Activated T-cell treated with anti-CD3 and anti-CD28 coated beads for 4 hours (primary cell): ENCODE measurements around the gene GPR89A.
"Not testable (repeated sequence)": the region's sequence is repeated elsewhere in the genome, so short reads cannot be mapped to it uniquely, and the experiment has no call there.

Experiments
- DNase-seq: peaks from one replicate; pipeline ENCODE4 v3.0.0-alpha.2; 2020

The GPR89A gene

DNA sequence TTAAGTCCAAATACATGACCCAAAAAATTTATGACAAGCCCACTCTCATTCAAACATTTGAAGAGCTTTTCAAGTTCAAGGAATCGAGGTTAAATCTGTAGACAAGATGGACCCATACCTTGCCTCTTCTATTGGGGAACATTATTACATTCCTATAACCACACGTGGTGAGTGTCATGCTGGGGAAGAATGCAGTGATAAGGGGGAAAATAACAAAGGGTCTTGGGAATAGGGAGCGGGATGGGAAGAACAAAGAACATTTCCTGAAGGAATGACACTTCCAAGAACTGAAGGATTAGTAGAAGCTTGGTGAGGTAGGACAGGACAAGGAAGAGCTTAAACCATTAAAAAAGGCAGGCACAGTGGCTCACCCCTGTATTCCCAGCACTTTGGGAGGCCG, 80.5 kb downstream of the GPR89A start:
- no peak for DNase-seq

DNA sequence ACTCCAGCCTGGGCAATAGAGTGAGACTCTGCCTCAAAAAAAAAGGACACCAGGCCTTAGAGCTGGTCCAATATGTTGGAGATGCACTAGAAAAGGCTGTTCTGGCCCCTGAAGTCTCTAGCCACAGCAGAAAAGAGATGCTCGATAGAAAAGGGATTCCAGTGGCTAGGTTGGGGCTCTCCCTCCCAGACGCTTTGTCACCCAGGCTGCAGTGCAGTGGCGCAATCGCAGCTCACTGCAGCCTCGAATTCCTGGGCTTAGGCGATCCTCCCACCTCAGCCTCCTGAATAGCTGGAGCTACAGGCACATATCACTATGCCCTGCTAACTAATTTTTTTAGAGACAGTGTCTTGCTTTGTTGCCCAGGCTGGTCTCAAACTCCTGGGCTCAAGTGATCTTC, 81.1 kb downstream of the GPR89A start:
- DNase-seq, result no peak

DNA sequence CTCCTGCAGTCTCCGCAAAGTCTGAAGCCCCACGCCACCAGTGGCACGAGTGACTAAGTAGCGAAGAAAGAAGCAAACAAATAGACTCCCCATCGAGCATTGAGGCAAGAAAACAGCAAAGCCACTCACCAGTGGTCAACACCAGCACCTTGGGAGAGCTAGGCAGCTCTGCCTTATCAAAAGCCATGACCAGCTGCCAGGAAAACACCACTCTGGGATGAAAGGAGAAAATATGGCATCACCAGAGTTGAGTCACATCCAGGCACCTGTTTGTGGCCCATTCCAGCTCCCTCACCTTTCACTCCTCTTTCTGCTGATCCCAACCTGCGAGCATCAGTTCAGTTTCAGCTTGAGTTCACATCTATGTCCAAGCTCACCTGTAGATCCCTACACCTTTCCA, 82.1 kb downstream of the GPR89A start:
- no peak for DNase-seq

DNA sequence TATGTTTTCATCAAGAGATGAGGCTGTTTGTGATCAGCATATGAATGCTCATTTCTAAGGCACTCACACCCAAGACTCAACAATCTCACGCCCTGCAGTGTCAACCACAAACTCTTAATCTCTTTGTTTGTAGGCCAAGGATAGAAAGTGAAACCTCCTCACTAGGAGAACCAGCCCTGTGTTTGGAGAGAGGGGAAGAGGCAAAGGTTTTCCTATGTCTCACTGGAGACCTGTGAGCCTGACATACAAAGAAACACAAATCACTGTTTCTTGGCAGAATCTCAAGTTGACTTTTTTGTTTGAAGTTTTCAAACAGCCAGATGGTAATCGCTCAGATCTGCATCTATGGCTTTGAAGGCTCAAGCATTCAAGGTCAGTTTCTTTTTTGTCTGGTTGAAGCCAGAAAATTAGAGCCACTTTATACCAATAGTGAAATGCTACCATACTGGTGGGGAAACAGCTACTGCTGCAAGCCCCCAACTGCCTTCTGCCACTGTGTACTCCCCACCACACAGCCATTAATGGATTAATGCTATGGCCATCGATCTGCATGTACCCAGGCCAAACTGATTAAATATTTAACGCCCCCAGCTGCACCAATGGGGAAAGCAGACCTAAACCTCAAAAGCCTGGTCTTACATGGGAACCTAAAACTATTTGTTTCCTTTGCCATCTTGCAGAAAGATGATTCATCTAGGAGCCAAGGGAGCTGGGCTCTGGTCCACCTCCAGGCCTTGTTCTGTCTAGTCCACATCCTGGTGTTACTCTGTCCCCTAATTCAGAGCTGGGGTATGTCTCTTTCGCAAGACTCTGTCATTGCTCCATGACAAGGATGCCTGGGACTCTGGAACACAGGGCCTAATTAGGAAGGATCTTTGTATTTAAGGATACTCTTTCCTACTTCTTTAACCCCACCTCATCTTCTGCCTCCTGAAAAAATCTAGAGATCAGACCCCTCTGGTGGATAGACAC, 83.1 kb downstream of the GPR89A start:
- no peak for DNase-seq

DNA sequence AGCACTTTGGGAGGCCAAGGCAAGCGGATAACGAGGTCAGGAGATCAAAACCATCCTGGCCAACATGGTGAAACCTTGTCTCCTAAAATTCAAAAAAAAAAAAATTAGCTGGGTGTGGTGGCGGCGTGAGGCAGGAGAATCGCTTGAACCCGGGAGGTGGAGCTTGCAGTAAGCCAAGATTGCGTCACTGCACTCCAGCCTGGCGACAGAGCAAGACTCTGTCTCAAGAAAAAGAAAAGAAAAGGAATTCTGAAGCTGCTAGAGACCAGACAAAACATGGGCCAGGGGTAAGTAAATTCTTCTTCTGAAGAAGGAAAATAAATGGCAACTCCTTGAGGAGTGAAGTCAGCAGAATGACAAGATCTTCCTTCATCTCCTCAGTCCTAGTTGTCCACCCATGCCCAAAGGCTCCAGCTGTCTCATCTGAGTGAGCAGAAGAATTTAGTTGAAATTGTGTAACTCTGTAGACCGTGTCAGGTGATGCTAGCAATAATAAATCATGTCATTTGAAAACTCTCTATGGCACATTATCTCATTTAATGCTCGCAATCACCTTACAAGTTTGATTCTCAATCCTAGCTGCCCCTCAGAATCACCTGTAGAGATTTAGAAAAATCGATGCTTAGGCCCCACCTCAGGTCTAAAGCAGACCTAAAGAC, 85.1 kb downstream of the GPR89A start:
- DNase-seq, result no peak

DNA sequence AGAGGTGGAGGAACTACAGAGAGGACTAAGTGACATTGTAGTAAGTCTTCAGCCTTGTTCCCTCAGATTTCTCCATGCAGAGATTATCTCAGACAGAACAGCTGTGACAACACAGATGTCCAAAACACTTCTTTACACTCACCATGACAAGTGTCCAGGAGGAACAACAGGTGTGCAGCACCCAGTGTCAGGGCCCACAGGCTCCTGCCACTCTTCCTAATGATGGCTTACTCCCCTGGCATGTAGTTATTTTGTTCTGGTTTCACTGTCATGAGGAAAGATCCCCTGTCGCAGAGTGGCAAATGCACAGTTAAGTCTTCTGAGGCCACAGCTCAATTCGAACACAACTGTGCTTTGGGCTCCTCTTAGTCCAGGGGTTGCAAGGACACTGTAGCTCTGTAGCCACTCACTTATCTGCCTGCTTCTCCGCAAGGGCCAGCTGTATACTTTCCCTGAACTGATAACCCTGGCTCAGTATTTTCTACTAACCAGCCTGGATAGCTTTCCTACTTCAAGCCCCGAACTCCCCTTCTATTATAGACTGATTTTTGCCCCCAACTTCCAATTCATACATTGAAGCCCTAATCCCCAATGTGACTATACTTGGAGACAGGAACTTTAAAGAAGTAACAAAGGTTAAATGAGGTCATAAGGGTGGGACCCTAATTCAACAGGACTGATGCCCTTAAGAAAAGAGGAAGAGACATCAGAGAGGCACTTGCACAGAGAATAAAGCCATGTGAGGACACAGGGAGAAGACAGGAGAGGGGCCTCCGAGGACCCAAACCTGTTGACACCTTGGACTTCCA, 88.2 kb downstream of the GPR89A start:
- DNase-seq, result no peak

DNA sequence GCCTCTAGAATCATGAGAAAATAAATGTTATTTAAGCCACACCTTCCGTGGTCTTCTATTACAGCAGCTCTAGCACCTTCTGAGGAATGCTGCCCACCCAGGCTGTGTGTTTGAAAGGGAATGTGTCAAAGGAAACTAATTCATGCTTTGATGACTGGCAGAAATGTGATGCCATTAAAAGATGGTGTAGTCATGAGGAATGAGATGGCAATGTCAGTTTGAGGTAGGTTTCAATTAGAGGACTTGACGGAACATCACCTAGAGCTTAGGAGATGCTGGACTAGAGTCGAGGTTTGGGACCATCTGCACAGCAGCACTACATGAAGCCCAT, 88.8 kb downstream of the GPR89A start:
- no peak for DNase-seq

DNA sequence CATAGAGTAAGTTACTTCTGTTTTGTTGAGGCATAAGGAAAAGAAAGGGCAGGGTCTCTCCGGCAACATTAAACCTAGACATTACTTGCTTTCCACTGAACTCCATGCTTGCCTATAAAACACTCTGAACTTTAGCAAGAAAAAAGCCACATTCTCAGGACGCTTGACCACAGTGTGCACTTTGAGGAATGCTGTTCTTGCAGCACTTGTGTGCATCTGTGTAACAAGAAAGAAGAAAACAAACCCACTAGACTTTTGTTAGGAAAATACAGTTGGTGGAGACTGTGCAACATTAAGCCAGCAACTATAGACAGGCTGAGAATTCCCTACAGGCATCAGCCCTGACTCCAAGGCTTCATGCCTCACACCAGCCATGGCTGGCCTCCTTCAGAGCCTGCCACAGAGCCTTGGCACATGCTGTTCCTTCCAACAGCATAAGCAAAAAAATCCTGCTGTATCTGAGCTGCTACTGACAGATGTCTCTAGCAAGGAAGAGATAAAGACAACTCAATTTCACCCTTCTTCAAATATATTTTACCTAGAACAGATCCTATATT, 93.6 kb downstream of the GPR89A start:
- no peak for DNase-seq

DNA sequence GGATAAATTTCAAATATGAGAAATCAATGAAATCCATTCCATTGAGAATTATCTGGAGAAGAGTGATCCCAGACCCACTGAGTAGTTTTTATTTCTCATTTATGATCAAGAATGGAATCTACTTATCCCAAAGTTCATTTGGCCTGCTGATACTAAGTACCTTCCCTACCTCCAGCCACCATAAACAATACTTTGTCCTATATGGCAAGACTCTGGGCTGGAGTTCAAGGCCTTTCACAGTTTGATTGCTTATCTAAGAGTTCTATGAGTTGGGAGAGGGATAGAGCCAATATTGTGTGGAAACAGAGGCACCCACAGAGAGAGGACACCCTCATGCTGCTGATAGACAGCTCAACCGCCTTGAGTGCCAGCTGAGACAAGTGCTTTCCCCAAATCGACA, 94.3 kb downstream of the GPR89A start:
- DNase-seq, result no peak

DNA sequence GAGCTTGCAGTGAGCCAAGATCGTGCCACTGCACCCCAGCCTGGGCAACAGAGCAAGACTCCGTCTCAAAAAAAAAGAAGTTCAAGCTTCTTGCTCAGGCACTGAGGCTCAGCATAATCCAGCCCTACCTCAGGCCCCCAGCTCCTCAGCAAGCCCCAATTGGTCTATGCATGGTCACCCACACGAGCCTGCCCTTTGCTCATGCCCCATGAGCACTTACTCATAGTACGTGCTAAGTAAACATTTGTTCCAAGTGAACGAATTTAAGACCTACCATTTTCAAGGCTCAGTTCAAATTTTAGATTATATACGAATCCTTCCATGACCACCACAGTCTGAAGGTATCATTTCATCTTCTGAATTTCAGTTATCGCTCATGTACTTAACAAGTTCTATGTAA, 95.0 kb downstream of the GPR89A start:
- no peak for DNase-seq

DNA sequence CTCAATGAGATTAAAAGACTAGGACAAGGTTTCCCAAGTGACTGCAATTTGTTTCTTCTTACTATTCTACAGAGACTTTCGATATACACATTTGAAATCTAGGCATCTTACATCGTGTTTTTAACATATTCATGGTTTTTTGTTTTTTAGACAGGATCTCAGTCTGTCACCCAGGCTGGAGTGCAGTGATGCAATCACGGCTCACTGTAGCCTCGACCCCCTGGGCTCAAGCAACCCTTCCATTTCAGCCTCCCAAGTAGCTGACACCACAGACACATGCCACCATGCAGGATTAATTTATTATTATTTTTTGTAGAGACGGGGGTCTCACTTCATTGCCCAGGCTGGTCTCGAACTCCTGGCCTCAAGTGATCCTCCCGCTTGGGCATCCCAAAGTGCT, 97.8 kb downstream of the GPR89A start:
- DNase-seq, result no peak

DNA sequence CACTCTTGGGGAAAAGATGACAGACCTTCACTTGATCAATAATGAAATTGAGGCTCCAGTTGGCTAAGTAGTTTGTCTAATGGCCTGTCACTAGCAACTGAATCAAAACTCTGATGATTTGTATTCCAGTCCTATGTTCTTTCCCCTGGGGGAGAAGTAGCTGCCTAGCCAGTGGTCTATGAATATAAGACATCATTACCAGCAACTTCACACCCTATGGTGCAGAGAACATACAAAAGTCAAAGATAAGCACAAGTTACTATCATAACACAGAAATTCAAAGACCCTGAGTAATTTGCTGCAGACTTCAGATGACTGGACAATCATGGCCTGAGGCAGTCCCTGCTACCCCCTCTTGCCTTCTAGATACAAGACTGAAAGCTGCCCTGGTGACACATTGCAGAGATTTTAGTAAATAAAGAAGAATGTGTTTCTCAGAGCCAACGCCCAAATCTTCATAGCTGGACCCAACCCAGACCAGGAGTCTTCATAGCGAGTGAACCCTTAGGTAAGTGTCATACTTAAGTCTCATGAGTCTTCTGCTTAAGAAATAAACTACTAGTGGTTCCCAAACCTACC, 98.4 kb downstream of the GPR89A start:
- no peak for DNase-seq

DNA sequence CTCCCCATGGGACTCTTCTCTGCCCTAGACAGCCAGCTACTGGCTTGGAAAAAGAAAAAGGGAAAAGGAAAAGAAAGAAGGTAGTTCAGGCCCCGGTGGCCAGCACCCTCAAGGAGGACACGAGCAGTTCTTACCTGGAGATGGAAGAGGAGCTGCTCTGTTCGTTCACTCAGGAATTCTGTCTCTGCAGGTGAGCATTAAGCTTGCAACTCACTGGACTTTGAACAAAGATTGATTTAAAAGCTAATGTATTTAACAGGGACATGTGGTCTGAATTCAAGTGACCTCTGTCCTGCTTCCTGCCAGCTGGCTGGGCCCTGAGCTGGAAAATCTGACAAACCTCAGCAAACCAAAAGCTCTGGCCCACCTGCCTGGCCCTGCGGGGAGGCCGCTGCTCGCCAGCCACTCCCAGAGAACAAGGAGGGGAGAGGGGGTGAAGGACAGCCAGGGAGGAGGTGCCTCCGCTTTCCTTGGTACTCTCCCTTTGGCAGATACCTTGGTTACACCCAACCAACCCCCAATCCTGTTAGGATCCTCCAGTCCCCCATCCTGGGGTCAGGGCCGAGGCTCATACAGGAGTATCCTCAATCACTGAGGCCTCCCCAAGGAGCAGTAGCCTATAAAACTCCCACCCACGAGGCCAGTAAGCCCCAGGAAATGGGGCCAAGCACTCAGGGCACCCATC, 99.5 kb downstream of the GPR89A start, which contains the start of gene PDZK1:
Gene PDZK1 (minus strand): TSS at position 186 of the 685 bp plus-strand sequence. CDS start 19,347 bp downstream, outside the sequence.
- no peak for DNase-seq

DNA sequence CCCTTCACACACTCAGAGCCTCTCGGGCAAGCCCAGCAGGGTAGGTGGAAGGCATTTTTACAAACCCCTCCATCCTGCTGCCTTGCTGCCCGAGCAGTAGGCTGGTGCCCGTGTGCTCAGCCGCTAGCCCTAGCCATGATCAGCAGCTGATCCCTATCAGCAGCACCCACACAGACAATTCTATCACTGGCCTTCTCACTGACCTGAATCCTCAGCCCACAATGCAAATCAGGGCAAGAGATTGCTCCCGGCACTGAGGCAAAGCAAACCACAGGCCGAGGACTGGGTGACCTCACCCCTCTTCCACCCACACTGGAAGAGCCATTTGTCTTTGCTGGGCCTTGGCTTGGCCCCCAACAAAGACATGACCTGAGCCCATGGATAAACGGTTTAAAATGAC, 100.3 kb downstream of the GPR89A start:
- no peak for DNase-seq

DNA sequence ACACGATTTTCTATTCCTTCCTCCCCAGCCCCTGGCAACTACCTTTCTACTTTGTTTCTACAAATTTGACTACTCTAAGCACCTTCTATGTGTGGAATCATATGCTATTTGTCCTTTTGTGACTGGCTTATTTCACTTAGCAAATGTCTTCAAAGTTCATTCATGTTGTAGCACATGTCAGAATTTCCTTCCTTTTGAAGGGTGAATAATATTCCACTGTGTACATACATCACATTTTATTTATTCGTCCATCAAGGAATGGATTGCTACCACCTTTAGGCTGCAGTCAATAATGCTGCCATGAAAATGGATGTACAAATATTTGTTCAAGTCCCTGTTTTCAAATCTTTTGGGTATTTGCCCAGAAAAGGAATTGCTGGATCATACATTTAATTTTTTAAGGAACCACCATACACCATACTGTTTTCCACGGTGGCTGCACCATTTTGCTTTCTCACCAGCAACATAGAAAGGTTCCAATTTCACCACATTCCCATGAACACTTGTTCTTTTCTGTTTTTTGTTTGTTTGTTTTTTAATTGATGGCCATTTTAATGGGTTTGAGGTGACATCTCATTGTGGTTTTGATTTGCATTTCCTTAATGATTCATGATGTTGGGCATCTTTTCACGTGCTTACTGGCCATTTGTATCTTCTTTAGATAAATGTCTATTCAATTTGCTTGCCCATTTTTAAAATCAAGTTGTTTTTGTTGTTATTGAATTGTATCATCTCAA, 102.7 kb downstream of the GPR89A start:
- no peak for DNase-seq

DNA sequence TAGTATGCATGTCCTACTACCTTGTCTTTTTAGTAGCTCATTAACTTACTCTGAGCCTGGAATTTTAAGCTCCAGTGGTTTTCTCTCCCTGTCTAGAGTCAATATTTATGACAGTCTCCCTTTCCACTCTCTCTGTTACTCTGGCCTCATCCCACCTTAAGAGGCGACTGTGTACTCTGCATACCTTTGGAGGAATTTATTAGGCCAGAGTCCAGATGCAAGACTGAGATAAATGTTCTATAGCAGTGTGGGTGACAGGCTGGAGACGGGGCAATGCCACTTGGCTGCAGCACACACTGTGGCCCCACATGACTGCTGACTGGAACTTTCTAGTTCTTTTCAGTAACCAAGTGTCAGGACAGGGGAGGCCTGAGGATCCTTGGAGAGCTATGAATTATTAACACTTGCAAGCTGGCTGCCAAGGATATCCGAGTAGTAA, 103.4 kb downstream of the GPR89A start:
- no peak for DNase-seq

DNA sequence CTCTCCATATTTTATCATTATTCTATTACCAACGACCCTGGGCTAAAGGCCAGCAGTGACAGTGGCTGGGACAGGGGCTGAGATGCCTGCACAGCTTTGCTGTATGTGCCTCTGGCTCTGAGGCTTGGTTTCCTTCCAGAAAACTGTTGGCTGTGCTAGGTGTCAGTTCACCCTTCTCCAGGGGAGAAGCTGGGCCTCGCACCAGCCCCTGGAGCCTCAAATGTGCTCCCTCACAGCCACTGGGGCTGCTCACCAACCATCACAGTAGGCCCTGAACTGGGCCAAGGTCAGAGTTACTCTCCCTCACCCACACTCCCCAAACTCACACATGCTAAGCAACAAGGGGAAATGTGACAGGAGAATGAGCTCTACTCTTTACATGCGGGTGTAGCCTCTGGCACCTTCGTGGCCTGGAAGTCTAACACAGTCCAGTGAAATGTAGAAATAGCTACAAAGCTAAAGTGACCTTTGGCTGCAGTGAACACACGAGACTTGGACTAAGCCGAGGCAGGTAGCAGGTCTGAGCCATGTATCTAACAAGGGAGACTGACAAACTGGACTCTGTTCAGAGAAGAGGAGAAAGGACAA, 106.8 kb downstream of the GPR89A start:
- DNase-seq, result no peak

DNA sequence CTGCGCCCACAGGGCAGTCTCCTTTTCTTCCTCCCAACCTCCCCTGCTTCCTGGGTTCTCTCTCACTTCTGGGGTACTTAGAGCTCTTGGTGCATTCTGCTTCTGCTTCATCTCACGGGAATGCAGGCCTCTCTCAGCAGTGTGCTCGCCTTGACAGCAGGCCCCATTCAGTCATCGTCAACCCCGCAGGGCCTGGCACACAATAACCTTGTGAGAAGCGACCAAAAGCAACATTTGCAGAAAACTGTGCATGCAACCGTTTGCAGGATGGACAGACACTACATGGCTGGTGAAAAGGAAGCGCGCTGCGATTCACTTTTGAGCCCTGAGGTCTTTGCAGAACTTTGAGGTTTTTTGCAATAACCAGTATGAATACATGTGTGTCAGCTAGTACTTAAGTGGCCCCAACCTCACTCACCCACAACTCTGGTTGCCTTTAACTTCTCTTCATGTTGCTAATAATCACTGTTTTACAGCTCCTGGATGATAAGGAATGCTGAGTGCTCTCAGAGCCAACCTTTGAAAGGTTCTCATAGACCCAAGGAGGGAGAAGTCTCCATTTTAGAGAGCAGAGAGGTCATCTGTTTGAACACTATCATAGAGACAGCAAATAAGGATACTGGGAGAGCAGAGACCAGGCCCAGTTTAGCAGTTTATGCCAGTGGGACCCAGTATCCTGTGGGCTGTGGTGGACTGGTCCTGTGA, 109.0 kb downstream of the GPR89A start:
- no peak for DNase-seq

DNA sequence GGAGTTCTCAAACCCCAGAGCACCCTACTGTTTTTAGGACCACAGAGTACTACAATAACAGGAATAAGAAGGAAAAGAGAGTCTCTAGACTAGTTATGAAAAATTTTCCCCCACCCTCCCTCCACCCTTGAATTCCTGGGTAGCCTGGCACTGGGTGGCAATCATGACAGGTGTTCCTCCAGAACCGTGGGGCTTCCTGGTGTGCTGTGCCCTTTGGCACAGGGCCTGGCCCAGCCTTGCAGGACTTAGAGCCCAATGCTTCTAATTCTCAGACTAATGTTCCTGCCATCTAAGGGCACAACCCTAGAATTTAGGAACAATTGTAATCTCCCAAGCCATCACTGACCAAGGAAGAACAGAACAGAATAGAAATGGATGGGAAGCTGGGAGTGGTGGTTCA, 110.0 kb downstream of the GPR89A start:
- no peak for DNase-seq

DNA sequence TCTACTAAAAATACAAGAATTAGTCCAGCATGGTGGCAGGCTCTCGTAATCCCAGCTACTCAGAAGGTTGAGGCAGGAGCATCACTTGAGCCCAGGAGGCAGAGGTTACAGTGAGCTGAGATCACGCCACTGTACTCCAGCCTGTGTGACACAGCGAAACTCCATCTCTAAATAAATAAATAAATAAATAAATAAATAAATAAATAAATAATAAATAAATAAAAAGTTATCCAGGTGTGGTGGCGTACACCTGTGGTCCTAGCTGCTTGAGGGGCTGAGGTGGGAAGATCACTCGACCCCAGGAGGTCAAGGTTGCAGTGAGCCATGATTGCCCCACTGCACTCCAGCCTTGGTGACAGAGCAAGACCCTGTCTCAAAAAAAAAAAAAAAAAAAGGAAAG, 110.7 kb downstream of the GPR89A start:
- DNase-seq, result not testable (repeated sequence)
